IMR-90 (cell line): ENCODE measurements around the gene SPAG5.

Source experiments
- BHLHE40 ChIP-seq: fragments of 150-350 bp; IDR thresholded peaks from 2 replicates; pipeline ENCODE4 v1.6.1; 2016; ENCODE audit warnings: mild to moderate bottlenecking, low read depth, low read length
- CEBPB ChIP-seq: IDR thresholded peaks from 2 replicates; pipeline ENCODE4 v1.6.1; 2012; ENCODE audit warnings: low read depth, low read length, improper control_type of control experiment
- CTCF ChIP-seq: conservative IDR thresholded peaks from 2 replicates; pipeline ENCODE4 v1.5.1; 2012; ENCODE audit warnings: mild to moderate bottlenecking, low read depth, low read length, improper control_type of control experiment
- ELK1 ChIP-seq: fragments of 150-350 bp; IDR thresholded peaks from 2 replicates; pipeline ENCODE4 v1.6.1; 2016; ENCODE audit warnings: low read depth, mild to moderate bottlenecking, low read length, moderate library complexity, borderline replicate concordance
- MXI1 ChIP-seq: IDR thresholded peaks from 2 replicates; pipeline ENCODE4 v1.6.1; 2012; ENCODE audit warnings: low read depth, mild to moderate bottlenecking, low read length, moderate library complexity, borderline replicate concordance
- NFE2L2 ChIP-seq: fragments of 150-350 bp; IDR thresholded peaks from 2 replicates; pipeline ENCODE4 v1.6.1; 2016; ENCODE audit warnings: low read depth, mild to moderate bottlenecking, low read length
- POLR2A ChIP-seq: IDR thresholded peaks from 2 replicates; pipeline ENCODE4 v1.6.1; 2012; ENCODE audit warnings: mild to moderate bottlenecking, low read depth, low read length
- USF2 ChIP-seq: fragments of 150-350 bp; IDR thresholded peaks from 2 replicates; pipeline ENCODE4 v1.6.1; 2017; ENCODE audit warnings: mild to moderate bottlenecking, antibody characterized with exemption, low read length, low read depth

- TF ChIP-seq BHLHE40, result no peak
- TF ChIP-seq CTCF, result no peak
- TF ChIP-seq USF2, result no peak
- no peak for TF ChIP-seq NFE2L2
- TF ChIP-seq ELK1, result no peak
- no peak for TF ChIP-seq POLR2A
- no peak for TF ChIP-seq MXI1
- no peak for TF ChIP-seq CEBPB
Measured at GRCh38 chr17:28548417-28549130, 50.3 kb downstream of the SPAG5 start.
